Muscle of arm (tissue), 14 donors: Measurements from ENCODE around the gene LCOR. TPM values are rescaled to one million over a fixed set of nuclear protein-coding genes. Genes with fewer than 3 reads are reported as not detected.
"Not testable (repeated sequence)": the region's sequence is repeated elsewhere in the genome, so short reads cannot be mapped to it uniquely, and the experiment has no call there.

Experiments
- DNase-seq: peaks from one replicate; pipeline ENCODE4 v3.0.0-alpha.2; 2013
- long read RNA-seq, 11 donors: transcript quantifications; one replicate each; lab custom pipeline, GENCODE V29; 2026
- polyA plus RNA-seq, 12 donors: library from polyadenylated mRNA; unstranded; fragments of 120-200 nt; gene quantifications; one replicate each; pipeline ENCODE4 v1.2.1, GENCODE V29; 2013; ENCODE audit not compliant: insufficient read length in 12 of 12

The LCOR gene
- polyA plus RNA-seq = 10 to 100 TPM in 11 of 12 donors, not detected in 1; 12.0 to 24.9 (median 17.1) TPM
- long read RNA-seq, donor 1, full-length matches to known transcripts = 7 of 7 reads
- long read RNA-seq, donor 1, partial matches to known transcripts = 0 of 7 reads
- long read RNA-seq, donor 1, other reads (novel, unspliced or antisense) = 0 of 7 reads
- long read RNA-seq, donor 2, full-length matches to known transcripts = 3 of 3 reads
- long read RNA-seq, donor 2, partial matches to known transcripts = 0 of 3 reads
- long read RNA-seq, donor 2, other reads (novel, unspliced or antisense) = 0 of 3 reads
- long read RNA-seq, donor 3, full-length matches to known transcripts = 4 of 4 reads
- long read RNA-seq, donor 3, partial matches to known transcripts = 0 of 4 reads
- long read RNA-seq, donor 3, other reads (novel, unspliced or antisense) = 0 of 4 reads
- long read RNA-seq, donor 4 = 0 reads
- long read RNA-seq, donor 5 = 0 reads
- long read RNA-seq, donor 6, full-length matches to known transcripts = 1 of 1 reads
- long read RNA-seq, donor 6, partial matches to known transcripts = 0 of 1 reads
- long read RNA-seq, donor 6, other reads (novel, unspliced or antisense) = 0 of 1 reads
- long read RNA-seq, donor 7, full-length matches to known transcripts = 3 of 9 reads
- long read RNA-seq, donor 7, partial matches to known transcripts = 6 of 9 reads
- long read RNA-seq, donor 7, other reads (novel, unspliced or antisense) = 0 of 9 reads
- long read RNA-seq, donor 8, full-length matches to known transcripts = 7 of 26 reads
- long read RNA-seq, donor 8, partial matches to known transcripts = 19 of 26 reads
- long read RNA-seq, donor 8, other reads (novel, unspliced or antisense) = 0 of 26 reads
- long read RNA-seq, donor 9, full-length matches to known transcripts = 1 of 1 reads
- long read RNA-seq, donor 9, partial matches to known transcripts = 0 of 1 reads
- long read RNA-seq, donor 9, other reads (novel, unspliced or antisense) = 0 of 1 reads
- long read RNA-seq, donor 10, full-length matches to known transcripts = 5 of 14 reads
- long read RNA-seq, donor 10, partial matches to known transcripts = 9 of 14 reads
- long read RNA-seq, donor 10, other reads (novel, unspliced or antisense) = 0 of 14 reads
- long read RNA-seq, donor 11, full-length matches to known transcripts = 6 of 6 reads
- long read RNA-seq, donor 11, partial matches to known transcripts = 0 of 6 reads
- long read RNA-seq, donor 11, other reads (novel, unspliced or antisense) = 0 of 6 reads

- peak; percentile 91 for DNase-seq
Measured at GRCh38 chr10:96831867-96832720, at the start of gene LCOR. TSS of gene LCOR (plus strand) at chr10:96832298. CDS start at chr10:96949058, 116,760 bp downstream.

- DNase-seq = no peak
Measured at GRCh38 chr10:96784253-96784652, 47.8 kb upstream of the LCOR start.

- no peak for DNase-seq
Measured at GRCh38 chr10:96789571-96790108, 42.5 kb upstream of the LCOR start.

GRCh38 chr10:96791902-96792301, 40.2 kb upstream of the LCOR start:
- DNase-seq = no peak

GRCh38 chr10:96794836-96795733, 37.0 kb upstream of the LCOR start:
- DNase-seq = no peak

- no peak for DNase-seq
Measured at GRCh38 chr10:96797485-96797884, 34.6 kb upstream of the LCOR start.

GRCh38 chr10:96803288-96803664, 28.8 kb upstream of the LCOR start:
- no peak for DNase-seq

- no peak for DNase-seq
Measured at GRCh38 chr10:96814264-96814663, 17.8 kb upstream of the LCOR start.

GRCh38 chr10:96818971-96819370, 13.1 kb upstream of the LCOR start:
- not testable (repeated sequence) for DNase-seq

GRCh38 chr10:96820765-96821164, 11.3 kb upstream of the LCOR start:
- DNase-seq = no peak

- no peak for DNase-seq
Measured at GRCh38 chr10:96826438-96826837, 5.7 kb upstream of the LCOR start.

GRCh38 chr10:96828609-96829008, 3.5 kb upstream of the LCOR start:
- DNase-seq = no peak

- no peak for DNase-seq
Measured at GRCh38 chr10:96829029-96829773, 2.9 kb upstream of the LCOR start.

GRCh38 chr10:96830511-96831199, 1.4 kb upstream of the LCOR start:
- peak; percentile 72 for DNase-seq

GRCh38 chr10:96831200-96831866, 765 bp upstream of the LCOR start:
- no peak for DNase-seq

- DNase-seq = peak; percentile 83
Measured at GRCh38 chr10:96832721-96833219, 672 bp downstream of the LCOR start.

- peak; percentile 25 for DNase-seq
Measured at GRCh38 chr10:96833220-96834001, 1.3 kb downstream of the LCOR start.
